BLaER1 treated with 17β-estradiol and CSF1 and Interleukin-3, amounts not matched to agents 10 nM and 100 nM (cell line): ENCODE data around the gene CDC6.

Source experiments
- H3K27ac ChIP-seq, 11 experiments: shearing (Covaris generic); formaldehyde crosslinking; 2 replicates each; pipeline ENCODE4 v1.8.1; 2022
- H3K27me3 ChIP-seq, 11 experiments: shearing (Covaris generic); formaldehyde crosslinking; 2 replicates each; pipeline ENCODE4 v1.8.1; 2022
- H3K36me3 ChIP-seq, 11 experiments: shearing (Covaris generic); formaldehyde crosslinking; 2 replicates each; pipeline ENCODE4 v1.8.1; 2022
- H3K4me1 ChIP-seq, 10 experiments: shearing (Covaris generic); formaldehyde crosslinking; 2 replicates each; pipeline ENCODE4 v1.8.1; 2022
- H3K4me2 ChIP-seq, 11 experiments: shearing (Covaris generic); formaldehyde crosslinking; 2 replicates each; pipeline ENCODE4 v1.8.1; 2022
- H3K4me3 ChIP-seq, 10 experiments: shearing (Covaris generic); formaldehyde crosslinking; 2 replicates each; pipeline ENCODE4 v1.8.1; 2022
- H3K9ac ChIP-seq, 11 experiments: shearing (Covaris generic); formaldehyde crosslinking; 2 replicates each; pipeline ENCODE4 v1.8.1; 2022
- H3K9me3 ChIP-seq, 11 experiments: shearing (Covaris generic); formaldehyde crosslinking; replicated peaks in 1 of 11; 2 replicates each; pipeline ENCODE4 v1.8.1; 2022
- H4K20me1 ChIP-seq, 11 experiments: shearing (Covaris generic); formaldehyde crosslinking; 2 replicates each; pipeline ENCODE4 v1.8.1; 2022
- Cebpa-rat ChIP-seq, 11 experiments: shearing (Covaris generic); IDR thresholded peaks; 2 replicates each; pipeline ENCODE4 v1.8.1; 2022

CDC6 gene

DNA sequence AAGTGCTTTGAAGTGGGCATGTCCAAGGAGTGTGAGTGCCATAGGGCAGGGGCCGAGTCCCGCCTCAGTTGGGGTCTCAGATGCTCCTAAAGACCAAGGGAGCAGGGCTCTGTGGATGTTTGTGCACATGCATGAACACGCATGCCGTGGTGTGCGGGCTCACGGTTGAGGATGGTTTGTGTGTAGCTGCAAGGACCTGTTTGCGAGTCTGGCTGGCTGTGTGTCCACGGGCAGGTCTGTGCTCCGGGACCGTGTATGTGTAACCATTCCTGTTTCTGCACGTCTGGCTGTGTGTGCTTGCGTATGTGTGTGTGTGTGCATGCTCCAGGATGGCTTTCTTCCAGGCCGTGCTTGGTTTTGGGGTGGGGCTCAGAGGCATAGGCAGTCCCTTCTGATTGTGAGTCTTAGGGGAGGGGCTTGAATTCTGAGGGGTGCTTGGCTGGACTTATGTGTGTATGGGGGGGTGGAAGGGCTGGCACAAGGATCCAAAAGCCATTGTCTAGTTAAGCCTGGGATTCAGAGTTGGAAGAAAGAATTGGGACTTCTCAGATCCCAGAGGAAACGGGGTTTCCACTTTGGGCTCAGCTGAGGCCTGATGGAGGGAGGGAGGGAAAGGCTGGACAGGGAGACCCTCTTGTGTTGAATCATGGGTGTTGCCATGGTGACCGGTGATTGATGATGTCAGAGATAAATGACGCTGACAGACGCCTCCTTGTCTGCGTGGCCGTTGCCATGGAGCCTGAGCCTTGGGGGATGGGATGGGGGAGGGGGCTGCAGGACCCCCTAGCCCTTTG is 62.4 kb downstream of the CDC6 start:
- TF ChIP-seq Cebpa-rat (IDR thresholded peaks at IDR 0.05), result no peak
- Histone ChIP-seq H3K36me3 (peaks cover 28 to 72% (median 48%) of the 10 kb centered on the region in 11 experiments), H3K4me1 (peaks cover 88 to 99% (median 96%) of the 10 kb centered on the region in 10 experiments), H3K4me2 (peak overlapping the region; percentile 92 to 100 (median 99)), H3K9ac (peak overlapping the region in 5 of 11 experiments; percentile 4 to 69 (median 35); a peak in 5 of 22 replicates), H4K20me1 (peaks cover 24 to 98% (median 56%) of the 10 kb centered on the region in 11 experiments; a peak in 16 of 22 replicates), H3K9me3 (no peaks in the 10 kb centered on the region), H3K4me3 (peak overlapping the region in 2 of 10 experiments; percentile 24 to 41; a peak in 2 of 20 replicates), H3K27me3 (no peaks in the 10 kb centered on the region), H3K27ac (peak overlapping the region in 1 of 11 experiments; percentile 9; a peak in 1 of 22 replicates)

DNA sequence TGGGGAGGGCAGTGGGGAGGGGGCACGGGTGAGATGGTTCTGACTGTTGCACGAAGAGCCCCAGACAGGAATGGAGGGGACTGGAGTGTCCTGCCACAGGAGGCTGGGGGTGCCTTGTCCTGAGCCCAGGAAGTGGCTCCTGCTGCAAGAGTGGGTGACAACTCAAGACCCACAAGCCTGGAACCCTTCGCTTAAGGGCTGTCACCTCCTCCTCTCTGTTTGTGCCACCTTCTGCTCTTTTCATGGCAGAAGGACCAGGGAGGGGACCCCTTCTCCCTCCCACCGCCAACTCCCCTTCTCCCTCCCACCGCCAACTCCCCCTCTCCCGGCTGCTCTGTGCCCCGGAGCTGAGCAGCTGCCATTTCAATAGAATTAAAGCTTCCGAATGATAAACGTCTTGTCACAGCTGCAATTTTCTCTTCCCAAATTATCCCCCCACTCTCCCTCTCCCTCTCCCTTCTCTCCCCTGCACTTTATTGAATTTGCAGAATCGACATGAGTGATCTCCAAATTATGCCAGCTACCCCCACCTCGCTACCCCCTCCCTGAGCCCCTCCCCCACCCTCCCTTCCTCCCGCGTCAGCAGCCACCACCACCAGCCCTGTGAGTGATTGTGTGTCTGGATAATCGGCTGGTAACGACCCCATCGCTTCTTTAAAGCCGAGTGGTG is 63.1 kb downstream of the CDC6 start:
- H3K36me3 ChIP-seq, result peaks cover 31 to 79% (median 55%) of the 10 kb centered on the region in 11 experiments
- no peaks in the 10 kb centered on the region for H3K9me3 ChIP-seq
- no peaks in the 10 kb centered on the region for H3K27me3 ChIP-seq
- peaks cover 24 to 98% (median 51%) of the 10 kb centered on the region in 11 experiments; a peak in 15 of 22 replicates for H4K20me1 ChIP-seq
- TF ChIP-seq Cebpa-rat (IDR thresholded peaks at IDR 0.05), result no peak
- H3K9ac ChIP-seq, result peak overlapping the region in 9 of 11 experiments; percentile 35 to 72 (median 61); a peak in 15 of 22 replicates
- H3K4me1 ChIP-seq, result peaks cover 80 to 96% (median 89%) of the 10 kb centered on the region in 10 experiments
- H3K4me2 ChIP-seq, result peak overlapping the region; percentile 68 to 100 (median 99)
- peak overlapping the region in 2 of 10 experiments; percentile 24 to 41; a peak in 3 of 20 replicates for H3K4me3 ChIP-seq
- H3K27ac ChIP-seq, result peak overlapping the region in 8 of 11 experiments; percentile 9 to 72 (median 52); a peak in 14 of 22 replicates

DNA sequence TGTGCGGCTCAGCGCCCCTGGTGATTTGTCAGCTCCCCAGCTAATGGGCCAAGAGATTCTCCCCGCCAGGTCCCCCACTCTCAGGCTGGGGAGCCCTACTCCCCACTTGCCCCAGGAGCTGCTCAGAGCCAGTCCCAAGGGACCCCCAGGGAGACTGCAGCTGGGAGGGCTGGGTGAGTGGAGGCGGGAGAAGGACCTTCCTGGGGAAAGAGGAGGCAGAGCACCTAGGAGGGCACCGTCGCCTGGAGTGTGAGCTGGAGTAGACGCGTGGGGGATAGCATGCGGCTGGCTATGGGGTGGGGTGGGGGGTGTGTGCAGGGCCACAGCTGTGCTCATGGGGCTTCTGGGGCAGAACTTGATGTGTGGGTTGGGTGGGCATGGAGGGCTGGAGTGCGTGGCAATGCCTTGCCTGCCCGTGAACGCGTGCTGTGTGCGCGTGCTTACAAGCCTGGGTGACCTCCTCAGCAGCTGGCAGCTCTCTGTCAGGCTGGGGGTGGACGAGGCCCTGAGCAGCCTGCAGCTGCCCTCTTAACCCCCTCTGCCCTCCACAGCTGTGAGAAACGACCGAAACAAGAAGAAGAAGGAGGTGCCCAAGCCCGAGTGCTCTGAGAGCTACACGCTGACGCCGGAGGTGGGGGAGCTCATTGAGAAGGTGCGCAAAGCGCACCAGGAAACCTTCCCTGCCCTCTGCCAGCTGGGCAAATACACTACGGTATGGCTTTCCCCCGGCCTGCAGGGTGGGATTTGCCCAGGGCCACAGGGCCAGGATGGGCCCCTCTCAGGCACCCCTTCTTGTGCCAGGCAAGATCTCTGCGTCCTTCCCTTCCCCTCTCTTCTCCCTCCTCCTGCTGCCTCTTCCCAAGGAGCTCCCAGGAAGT is 63.9 kb downstream of the CDC6 start:
- Histone ChIP-seq H4K20me1 (peaks cover 24 to 97% (median 50%) of the 10 kb centered on the region in 11 experiments; a peak in 15 of 22 replicates), H3K36me3 (peaks cover 37 to 86% (median 58%) of the 10 kb centered on the region in 11 experiments), H3K4me3 (peak overlapping the region in 6 of 10 experiments; percentile 7 to 35 (median 22); a peak in 7 of 20 replicates), H3K27ac (peak overlapping the region in 9 of 11 experiments; percentile 17 to 72 (median 44); a peak in 15 of 22 replicates), H3K9ac (peak overlapping the region in 10 of 11 experiments; percentile 2 to 72 (median 58); a peak in 18 of 22 replicates), H3K4me2 (peak overlapping the region; percentile 68 to 100 (median 99)), H3K9me3 (no peaks in the 10 kb centered on the region), H3K27me3 (no peaks in the 10 kb centered on the region), H3K4me1 (peaks cover 73 to 88% (median 81%) of the 10 kb centered on the region in 10 experiments)
- no peak for TF ChIP-seq Cebpa-rat (IDR thresholded peaks at IDR 0.05)

DNA sequence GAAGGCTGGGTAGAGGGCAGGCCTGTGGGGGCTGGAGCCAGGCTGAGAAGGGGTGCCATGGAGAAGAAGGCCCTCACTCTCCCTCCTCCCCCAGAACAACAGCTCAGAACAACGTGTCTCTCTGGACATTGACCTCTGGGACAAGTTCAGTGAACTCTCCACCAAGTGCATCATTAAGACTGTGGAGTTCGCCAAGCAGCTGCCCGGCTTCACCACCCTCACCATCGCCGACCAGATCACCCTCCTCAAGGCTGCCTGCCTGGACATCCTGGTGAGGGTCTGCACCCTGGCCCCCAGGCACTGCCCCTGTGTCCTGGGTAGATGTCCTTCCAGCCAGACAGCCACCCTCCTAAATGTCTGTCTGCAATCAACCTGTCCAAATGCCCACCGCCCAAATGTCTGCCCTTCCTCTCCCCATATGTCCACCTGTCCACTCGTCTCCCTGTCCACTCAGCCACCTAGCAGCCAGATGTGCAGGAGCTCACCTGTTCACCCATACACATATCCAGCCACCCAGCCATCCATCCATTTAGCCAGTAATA is 64.6 kb downstream of the CDC6 start:
- Histone ChIP-seq H3K27me3 (no peaks in the 10 kb centered on the region), H3K27ac (peak overlapping the region in 9 of 11 experiments; percentile 7 to 72 (median 34); a peak in 16 of 22 replicates), H4K20me1 (peaks cover 24 to 90% (median 50%) of the 10 kb centered on the region in 11 experiments; a peak in 15 of 22 replicates), H3K4me3 (peak overlapping the region in 7 of 10 experiments; percentile 7 to 35 (median 16); a peak in 8 of 20 replicates), H3K9me3 (no peaks in the 10 kb centered on the region), H3K4me1 (peaks cover 66 to 81% (median 74%) of the 10 kb centered on the region in 10 experiments), H3K9ac (peak overlapping the region in 10 of 11 experiments; percentile 2 to 72 (median 58); a peak in 17 of 22 replicates), H3K4me2 (peak overlapping the region; percentile 68 to 100 (median 99)), H3K36me3 (peaks cover 37 to 88% (median 58%) of the 10 kb centered on the region in 11 experiments)
- no peak for TF ChIP-seq Cebpa-rat (IDR thresholded peaks at IDR 0.05)

DNA sequence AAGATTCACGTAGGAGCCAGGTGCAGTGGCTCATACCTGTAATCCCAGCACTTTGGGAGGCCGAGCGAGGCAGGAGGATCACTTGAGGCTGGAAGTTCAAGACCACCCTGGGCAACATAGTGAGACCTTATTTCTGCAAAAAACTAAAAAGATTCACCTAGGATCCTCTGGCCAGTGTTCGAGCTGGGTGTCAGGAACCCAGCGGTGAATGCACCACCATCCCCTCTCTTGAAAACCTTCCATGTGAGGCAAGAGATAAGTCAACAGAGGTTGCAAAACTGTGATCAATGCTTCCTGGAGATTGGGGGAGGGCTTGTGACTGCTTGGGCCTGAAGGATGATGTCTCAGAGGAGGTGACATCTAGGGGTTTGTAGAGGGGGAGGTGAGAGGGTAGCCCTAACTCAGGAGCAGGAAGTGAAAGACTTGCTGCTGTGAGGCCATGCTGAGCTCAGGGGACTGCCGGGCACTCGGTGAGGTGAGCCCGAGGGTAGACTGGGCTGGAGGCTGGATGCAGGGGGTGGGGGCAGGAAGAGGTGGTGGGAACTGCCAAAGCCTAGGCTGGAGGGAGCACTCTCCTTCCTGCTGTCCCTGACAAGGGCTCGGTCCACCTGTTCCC is 65.2 kb downstream of the CDC6 start:
- peak in 2 of 11 experiments; percentile 58 to 68; a peak in 2 of 22 replicates for TF ChIP-seq Cebpa-rat (IDR thresholded peaks at IDR 0.05)
- H3K27me3 ChIP-seq, result no peaks in the 10 kb centered on the region
- H3K27ac ChIP-seq, result peak overlapping the region in 8 of 11 experiments; percentile 7 to 72 (median 51); a peak in 12 of 22 replicates
- H3K4me2 ChIP-seq, result peak overlapping the region; percentile 68 to 100 (median 99)
- peak overlapping the region in 8 of 11 experiments; percentile 37 to 72 (median 60); a peak in 12 of 22 replicates for H3K9ac ChIP-seq
- H3K36me3 ChIP-seq, result peaks cover 37 to 87% (median 58%) of the 10 kb centered on the region in 11 experiments
- no peaks in the 10 kb centered on the region for H3K9me3 ChIP-seq
- peak overlapping the region in 5 of 10 experiments; percentile 8 to 35 (median 15); a peak in 5 of 20 replicates for H3K4me3 ChIP-seq
- peaks cover 60 to 80% (median 70%) of the 10 kb centered on the region in 10 experiments for H3K4me1 ChIP-seq
- peaks cover 24 to 89% (median 48%) of the 10 kb centered on the region in 11 experiments; a peak in 15 of 22 replicates for H4K20me1 ChIP-seq
